CD4-positive, alpha-beta T cell treated with Interleukin-6 at 100 ng/mL for 8 hours (primary cell): Measurements from ENCODE around the gene C4orf54.

Experiments
- DNase-seq: peaks from one replicate; pipeline ENCODE4 v3.0.0-alpha.2; 2020; ENCODE audit warnings: mixed read lengths, low spot score

The C4orf54 gene

DNA sequence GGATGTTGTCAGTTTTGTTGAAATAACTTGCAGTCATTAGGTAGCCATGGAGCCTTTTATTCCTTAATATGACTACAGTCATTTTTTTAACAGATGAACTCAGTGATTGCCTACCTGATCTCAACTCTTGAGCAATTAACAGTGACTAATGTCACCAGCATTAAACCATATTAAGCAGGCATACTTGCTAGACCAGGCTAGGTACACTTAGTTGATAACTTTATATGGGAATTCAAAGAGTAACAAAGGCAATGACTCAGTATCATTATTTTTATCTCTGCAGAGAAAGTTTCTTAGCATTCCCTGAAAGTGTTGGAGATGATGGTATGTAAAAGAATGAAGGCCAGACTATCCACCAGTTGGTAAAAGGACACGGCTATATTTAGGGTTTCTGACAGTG, at the start of gene C4orf54:
Gene C4orf54 (minus strand): TSS at position 31 of the 400 bp plus-strand sequence. CDS start 3,180 bp downstream, outside the sequence.
- DNase-seq, result no peak

DNA sequence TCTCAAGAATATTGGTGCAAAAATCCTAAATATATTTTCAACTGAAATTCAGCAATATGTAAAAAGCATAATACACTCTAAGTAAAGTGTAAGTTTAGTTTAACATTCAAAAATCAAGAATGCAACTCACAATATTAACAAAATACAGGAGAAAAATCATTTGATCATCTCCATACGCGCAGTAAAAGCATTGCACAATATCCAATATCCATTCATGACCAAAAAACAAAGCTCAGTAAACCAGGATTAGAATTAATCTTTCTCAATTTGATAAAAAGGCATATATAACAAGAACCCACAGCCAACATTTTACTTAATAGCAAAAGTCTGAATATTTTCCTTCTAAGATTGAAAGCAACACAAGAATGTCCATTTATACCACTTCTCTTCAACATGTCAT, 48.3 kb upstream of the C4orf54 start:
- DNase-seq, result no peak

DNA sequence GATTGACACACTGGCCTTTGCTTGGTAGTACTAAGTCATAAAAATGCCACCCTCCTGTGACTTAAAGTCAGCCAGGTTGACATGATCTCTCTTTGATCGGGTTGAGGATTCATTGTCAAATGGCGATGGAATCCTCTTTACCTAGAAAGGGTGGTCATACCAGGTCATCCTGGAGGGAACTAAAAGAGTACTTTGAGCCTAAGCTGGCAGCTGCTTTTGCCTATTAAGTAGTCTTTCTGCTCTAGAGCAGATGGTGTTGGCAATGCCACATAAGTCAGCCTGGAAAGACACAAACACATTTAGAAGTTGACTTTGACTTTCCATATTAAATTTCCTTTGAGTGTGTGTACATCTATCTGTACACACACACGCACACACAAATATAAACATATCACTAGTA, 39.2 kb upstream of the C4orf54 start:
- no peak for DNase-seq

DNA sequence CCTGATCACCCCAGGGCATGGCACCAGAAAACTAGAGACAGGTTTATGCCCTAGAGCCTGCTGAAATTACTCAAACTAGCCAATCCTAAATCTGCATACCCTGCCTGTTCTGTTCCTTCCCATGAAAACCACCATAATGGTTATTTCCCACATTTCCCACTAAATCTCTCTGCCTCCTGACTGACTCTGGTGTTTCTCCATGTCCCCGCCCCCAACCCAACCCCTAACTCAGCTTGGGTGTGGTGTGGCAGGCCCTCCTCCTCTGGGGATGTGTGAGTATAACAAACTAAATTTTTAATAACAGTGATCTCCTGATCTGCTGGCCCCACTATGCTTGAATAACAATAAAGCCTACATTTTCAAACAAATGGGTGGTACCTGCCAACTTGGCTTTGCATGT, 35.5 kb upstream of the C4orf54 start:
- DNase-seq, result no peak

DNA sequence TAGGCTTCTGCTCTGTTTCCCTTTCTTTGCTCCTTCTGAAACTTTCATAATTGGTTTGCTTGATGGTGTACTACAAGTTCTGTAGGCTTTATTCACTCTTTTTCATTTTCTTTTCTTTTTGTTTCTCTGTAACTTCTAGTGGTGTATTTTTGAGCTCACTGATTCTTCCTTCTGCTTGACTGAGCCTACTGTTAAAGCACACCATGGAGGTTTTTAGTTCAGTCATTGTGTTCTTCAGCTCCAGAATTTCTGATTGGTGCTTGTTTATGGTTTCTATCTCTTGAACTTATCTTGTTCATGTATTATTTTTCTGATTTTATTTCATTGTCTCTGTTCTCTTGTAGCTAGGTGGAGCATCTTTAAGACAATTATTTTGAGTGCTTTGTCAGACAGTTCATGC, 33.4 kb upstream of the C4orf54 start:
- no peak for DNase-seq

DNA sequence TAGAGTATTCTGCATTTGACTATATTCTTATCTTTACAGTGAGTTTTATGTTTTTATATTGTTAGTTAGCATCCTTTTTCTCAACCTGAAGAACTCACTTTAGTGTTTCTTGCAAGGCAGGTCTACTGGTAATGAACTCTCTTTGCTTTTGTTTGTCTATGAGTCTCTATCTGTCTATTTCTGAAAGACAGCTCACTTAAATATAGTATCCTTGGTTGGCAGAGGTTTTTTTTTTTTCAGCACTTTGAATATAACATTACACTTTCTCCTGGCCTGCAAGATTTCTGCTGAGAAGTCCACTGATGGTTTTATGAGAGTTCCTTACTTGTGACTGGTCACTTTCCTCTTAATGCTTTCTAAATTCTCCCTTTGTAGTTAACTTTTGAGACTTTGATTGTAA, 32.8 kb upstream of the C4orf54 start:
- DNase-seq, result no peak

DNA sequence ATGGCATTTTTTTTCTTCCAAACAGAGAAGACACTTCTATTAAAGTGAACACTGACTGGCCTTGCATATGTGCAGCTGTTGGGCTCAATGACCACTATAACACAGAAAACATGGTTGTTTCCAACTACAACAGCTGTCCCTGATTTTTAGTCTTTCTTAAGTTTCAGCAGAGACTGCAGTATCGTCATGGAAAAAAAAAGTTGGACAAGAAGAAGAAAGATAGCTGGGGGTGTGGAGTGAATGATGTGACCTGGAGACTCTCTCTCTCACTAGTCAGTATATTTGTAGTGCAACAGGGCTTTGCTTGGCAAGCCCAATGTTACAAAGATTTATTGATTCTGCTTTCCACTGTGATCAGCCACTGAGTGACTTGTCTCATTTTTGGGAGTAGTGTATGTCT, 29.5 kb upstream of the C4orf54 start:
- DNase-seq, result no peak

DNA sequence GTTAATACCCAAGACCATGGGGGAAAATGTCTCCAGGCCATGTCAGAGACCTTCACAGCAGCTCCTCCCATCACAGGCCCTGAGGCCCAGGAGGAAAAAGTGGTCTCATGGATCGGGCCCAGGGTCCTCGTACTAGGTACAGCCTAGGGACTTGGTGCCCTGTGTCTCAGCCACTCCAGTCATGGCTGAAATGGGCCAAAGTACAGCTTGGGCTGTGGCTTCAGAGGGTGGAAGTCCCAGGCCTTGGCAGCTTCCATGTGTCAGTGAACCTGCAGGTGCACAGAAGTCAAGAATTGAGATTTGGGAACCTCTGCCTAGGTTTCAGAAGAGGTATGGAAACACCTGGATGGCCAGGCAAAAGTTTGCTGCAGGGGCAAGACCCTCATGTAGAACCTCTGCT, 27.6 kb upstream of the C4orf54 start:
- no peak for DNase-seq

DNA sequence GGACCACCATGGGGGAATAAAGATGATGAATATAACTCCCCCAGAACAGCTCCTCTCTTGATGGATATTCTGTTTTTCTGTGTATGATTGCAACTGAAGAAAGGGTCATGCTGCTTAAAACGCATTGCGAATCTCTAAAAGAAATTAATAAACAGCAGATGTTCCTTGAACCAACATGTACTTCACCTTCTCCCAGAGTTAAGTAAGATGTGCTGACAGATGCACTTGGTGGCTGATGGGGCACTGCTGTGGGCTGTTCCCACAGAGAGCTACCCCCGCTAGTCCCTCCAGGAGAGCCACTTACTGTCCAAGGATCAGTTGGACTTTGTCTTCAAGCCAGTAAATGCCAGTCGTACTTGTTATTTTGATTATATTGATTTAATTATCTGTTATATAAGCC, 26.3 kb upstream of the C4orf54 start:
- no peak for DNase-seq

DNA sequence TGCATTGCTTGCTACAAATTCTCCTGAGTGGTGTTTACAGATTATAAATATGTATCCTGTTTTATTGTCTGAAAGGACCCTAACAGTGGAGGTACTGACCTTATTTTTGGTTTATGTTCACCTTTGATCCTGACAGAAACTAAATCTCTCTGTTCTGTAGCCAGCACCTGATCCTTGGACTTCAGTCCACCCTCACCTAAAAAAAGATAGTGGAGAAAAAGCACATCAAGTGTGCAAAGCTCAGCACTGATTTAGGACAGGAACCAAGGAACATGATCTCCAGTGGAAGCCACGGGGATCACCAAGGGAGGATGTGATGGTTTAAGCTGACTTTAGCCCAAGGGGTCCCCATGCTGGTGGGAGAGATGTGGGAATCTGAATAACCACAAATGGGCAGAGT, 22.3 kb upstream of the C4orf54 start:
- no peak for DNase-seq

DNA sequence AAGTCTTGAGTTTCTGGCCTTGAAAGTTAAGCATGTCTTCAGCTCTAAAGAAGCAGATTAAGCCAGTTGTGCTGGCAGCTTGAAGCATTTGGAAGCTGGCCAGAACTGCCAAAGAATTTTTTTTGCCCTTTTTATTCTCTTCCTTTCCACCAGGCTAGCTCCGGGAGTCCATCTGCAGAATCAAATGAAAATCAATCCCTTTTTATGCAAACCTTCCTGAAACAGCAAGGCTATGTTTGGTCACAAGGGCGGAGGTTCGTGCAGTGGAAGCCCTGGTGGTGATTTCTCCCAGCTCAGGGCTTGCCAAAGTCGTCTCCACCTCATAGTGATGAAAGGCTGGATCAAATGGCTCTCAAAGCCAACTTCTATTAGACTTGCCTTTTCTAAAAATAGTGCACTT, 21.6 kb upstream of the C4orf54 start:
- DNase-seq, result no peak

DNA sequence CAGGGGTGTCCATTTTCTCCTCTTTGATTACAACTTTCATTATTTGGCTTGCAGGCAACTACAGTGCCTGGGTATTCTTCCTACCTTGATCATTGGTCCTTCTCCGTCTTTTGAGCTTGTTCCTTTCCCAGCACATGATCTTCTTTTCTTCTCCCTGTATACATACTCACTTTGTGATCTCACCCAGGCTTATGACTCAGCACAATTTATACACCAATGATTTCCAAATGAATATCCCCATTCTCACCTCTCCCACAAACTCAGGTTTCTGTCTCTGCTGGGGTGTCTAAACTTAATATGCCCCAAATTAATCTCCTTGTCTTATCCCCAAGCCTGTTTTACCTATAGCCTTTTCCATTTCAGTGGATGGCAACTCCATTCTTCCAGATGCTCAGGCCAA, 19.5 kb upstream of the C4orf54 start:
- DNase-seq, result no peak

DNA sequence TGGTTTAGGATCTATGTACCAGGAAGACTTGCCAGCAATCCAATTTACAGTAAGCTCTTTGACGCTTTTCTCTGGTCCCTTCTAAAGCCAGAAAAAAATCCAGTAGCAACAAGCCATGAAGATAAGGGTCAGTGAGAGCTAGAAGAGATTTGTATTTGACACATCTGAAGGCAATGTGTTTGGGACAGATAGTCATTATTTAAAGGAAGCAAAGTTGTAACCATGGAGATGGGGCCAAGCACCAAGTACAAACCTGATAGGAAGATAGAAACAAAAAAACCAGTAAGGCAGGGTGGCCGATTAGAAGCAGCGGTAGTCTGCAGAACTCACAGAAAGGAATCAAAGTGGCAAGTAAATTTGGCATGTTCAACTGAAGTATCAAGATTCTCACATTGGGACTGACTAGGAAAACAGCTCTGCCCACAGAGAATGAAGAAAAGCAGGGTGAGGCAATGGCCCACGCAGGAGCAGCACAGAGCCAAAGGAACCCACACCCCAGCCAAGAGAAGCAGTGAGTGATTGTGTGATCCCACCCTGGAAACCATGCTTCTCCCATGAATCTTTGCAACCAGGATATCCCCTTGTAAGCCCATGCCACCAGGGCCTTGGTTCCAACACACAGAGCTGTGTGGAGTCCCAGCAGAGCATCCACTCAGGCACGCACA, 12.9 kb upstream of the C4orf54 start:
- DNase-seq, result no peak

DNA sequence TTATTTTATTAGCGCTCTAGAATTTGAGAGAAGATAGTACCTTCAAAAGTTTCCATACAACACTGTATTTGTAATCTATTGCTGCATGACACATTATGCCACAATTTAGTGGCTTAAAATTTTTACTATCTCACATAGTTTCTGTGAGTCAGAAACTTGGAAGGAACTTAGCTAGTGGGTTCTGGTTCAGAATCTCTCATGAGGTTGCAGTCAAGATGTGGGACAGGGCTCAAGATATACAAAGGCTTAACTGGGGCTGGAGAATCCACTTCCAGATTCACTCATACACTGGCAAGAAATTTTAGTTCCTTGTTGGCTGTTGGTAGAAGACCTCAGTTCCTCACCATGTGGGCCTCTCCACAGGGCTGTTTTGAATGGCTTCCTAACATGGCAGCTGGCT, 11.5 kb upstream of the C4orf54 start:
- no peak for DNase-seq

DNA sequence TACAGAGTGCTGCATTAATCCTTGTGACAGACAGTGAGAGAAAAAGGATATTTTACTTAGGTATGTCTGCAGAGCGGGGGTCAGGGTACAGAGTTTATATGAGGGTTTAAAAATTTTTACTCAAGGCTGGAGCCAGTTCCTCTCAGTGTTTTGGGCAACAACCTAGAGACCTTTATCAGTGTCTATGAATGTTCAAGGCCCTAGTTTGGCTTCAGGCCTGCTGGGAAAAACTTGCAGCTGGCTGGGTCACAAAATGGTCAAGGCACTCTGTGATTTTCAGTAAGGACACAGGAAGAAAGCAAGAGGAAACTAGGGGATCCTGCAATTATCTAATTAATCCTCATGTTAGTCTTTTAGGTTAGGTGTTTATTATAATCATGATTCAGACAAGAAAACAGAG, 10.8 kb upstream of the C4orf54 start:
- DNase-seq, result no peak

DNA sequence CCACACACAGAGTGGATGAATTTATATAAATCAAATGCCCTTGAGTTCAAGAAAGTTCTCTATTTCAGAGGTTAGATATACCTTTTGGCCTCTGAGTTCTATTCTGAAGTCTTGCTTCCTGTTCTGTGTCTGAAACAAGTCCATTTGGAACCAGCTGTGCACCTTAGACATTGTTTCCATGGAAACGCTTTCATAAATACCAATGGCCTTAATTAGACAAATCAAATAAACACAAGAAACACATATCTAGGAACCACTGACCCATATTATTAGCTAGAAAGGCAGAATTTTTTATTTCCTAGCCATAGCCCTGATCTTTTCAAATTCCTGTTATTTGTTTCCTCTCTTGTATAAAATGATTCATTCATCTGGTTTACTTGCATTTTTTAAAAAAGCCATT, 8.4 kb upstream of the C4orf54 start:
- DNase-seq, result no peak

DNA sequence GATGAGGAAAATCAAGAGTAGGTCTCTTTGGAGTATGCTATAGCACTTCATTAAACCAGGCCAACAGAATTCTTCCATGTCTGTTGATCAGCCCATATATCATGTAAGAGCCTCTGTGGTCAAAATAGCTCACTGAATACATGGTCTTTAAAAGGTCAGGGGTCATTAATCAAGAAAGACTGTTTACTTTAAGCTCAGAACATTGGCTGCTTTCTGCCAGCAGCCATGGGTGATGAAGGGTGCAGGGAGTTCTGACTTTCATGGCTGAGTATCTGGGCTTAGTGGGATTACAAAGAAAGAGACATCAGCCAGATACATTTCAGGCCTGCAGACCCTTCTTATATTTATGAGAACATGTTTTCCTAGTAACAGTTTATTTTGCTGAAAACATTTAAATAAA, 7.1 kb upstream of the C4orf54 start:
- no peak for DNase-seq

DNA sequence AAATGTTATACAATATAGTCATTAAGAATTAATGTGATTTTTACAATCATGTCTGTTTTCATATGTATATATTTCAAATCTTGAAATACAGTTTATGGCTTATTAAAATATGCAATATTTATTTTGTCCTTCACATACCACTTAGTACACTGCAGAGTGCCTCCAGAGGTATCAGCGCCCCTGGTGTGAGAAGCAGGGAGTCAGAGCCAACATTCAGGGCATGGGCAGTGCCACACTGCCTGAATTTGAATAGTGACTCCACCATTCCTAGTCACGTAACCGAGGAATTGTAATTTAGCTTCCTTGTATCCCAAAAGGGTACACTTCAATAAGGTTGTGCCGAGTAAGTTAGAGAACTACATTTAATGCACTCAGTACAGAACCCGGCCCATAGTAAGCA, 4.3 kb upstream of the C4orf54 start:
- DNase-seq, result no peak

DNA sequence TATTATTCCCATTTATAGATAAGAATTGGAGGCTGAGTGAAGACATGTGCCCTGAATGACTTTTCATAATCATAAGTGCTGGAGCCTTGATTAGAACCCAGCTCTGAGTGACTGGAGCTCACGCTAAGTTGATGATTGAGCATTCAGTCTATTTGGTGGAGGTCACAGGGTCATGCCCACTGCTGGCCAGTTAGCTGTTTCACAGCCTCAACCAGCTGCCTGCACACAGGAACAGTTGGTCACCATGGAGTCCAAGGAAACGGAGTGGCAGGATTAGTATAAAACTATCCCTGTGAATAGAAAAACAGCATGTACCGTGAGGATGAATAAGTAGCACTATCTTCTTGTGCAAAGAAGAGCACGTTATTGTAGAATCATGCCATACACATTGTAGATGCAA, 1.0 kb upstream of the C4orf54 start:
- DNase-seq, result no peak

DNA sequence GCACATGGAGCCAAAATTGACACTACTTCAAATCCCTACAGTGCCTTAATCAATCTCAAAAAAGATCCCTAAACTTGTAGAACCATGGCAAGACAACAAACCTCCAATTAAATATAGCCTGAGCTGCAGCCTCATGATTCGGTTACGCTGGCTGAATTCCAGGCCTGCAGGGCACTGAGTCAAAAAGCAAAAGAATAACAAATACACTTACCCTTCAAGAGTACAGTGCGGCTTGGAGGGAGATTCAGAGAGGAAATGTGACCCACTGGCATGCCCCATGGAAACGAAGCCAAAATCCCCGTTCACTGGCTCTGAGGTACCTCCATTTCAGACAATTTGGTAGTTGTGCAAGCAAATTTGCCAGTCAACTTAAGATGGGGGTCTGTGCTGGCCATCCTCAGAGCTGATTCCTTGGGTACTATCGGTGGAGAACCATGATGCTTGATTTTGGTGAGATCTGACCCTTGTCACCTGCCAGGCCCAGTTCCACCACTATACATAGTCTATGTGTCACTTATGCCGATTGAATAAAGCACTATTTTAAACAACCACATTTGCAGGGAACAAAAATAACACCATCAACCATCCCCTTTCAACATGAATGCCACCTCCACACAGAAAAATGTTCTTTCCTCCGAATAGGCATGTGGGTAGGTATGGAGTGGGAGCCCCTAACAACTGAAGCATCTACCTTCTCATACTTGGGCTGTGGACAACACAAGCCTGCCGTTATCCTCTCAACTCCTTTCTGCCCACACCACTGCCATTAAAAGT, 2.1 kb downstream of the C4orf54 start:
- DNase-seq, result no peak

DNA sequence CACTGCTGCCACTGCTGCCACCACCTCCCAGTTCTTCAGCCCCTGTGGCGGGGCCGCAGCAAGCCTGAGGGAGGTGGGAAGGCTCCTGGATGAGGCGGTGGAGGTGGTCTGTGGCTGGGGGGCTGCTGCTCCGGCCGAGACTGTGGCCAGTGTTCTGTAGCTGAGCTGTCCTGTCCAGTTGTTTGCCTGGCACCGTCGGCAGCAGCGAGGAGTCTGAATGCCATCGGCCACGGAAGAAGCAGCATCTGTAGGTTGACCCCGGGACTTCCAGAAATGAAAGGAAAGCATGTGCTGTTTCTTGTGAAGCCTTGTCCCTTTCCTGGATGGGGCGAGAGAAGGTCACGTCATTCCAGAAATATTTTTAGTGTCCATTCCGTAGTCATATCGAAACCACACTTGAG, 3.3 kb downstream of the C4orf54 start:
- DNase-seq, result no peak

DNA sequence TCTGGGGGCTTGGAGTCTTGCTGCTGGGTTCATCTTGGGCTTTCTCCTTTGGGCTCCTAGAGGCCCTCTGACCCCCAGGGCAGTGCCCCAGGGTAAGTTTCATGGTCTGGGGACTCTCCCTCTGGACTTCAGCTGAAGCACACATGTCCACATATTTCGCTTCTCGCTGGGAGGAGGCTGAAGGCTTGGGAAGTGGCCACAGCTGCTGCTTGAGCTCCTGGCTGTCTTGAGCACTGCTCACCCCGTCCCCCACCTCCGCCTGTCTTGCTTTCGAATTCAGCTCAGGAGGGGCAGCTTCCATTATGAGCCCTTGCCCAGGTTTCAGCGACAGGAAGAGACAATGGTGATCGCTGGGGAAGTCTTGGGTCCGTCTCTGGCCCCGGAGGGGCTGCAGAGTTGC, 3.7 kb downstream of the C4orf54 start:
- no peak for DNase-seq

DNA sequence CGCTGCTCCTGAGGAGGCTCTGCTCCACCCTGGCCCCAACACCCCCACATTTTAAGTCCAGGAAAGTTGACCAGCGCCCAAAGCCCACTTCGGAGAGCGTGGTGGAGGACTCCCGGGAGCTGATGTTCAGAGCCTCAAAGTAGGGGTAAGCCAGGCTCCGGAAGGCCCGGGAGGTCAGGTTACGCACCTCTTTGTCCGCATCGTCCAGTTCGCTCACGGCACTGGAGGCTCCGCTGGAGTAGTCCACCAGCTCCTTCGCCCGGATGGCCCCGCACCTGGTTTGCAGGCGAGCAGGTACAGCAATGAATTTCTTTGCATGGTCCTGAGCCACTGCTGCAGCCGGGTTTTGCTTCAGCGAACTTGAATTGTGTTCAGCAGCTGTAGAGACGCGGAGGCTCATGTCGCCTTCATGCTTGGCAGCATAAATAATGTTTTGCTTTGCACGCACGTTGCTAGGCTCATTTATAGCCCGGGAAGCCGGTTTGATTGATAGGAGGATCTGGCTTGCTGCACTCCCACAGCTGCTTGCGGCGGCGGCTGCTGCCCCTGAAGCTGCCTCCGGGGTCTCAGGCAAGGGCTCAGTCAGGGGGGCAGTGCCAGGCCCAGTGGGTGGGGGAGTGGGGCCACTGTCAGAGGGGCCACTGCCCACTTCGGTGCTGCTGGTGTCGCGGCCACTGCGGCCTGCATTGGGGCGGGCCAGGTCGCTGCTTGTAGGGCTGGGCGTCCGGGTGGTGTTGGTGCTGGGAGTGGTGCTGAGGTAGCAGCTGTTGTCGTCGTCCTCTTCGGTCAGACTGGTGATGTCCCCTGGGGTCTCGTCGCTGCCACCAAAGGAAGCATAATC, 4.8 kb downstream of the C4orf54 start:
- DNase-seq, result no peak
